HG03135 (cell line): Measurements from ENCODE around the gene TPRA1.
"Not testable (repeated sequence)": the region's sequence is repeated elsewhere in the genome, so short reads cannot be mapped to it uniquely, and the experiment has no call there.

Source experiments
- ATAC-seq: cut with Tn5 transposase; IDR thresholded peaks from one replicate; pipeline ENCODE4 v1.9.1; 2021; ENCODE audit warnings: mild to moderate bottlenecking, moderate library complexity; ENCODE audit not compliant: unreplicated experiment

TPRA1 gene

GRCh38 chr3:127539366-127540060 is 51.0 kb downstream of the TPRA1 start:
- ATAC-seq: no peak

DNA sequence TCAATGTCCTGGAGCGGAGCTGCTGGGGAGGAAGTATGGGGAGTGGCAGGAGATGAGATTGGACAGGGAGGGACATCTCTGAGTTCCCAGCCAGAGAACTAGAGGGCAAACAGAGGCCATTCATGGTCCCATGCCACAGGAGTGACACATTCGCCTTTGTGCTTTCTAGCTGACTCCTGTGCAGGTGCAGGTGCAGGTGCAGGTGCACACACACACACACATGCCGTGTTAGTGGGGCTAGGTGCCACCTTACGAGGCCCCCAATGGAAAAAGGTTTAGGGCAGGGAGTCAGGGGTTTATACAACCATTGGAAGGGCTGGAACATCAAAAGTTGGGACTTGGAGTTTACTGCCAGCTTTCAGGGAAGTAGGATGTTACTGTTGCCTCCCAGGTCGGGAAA is 52.0 kb downstream of the TPRA1 start:
- ATAC-seq: no peak

- ATAC-seq: no peak
These were observed 53.4 kb downstream of the TPRA1 start for GRCh38 chr3:127536830-127537812.

DNA sequence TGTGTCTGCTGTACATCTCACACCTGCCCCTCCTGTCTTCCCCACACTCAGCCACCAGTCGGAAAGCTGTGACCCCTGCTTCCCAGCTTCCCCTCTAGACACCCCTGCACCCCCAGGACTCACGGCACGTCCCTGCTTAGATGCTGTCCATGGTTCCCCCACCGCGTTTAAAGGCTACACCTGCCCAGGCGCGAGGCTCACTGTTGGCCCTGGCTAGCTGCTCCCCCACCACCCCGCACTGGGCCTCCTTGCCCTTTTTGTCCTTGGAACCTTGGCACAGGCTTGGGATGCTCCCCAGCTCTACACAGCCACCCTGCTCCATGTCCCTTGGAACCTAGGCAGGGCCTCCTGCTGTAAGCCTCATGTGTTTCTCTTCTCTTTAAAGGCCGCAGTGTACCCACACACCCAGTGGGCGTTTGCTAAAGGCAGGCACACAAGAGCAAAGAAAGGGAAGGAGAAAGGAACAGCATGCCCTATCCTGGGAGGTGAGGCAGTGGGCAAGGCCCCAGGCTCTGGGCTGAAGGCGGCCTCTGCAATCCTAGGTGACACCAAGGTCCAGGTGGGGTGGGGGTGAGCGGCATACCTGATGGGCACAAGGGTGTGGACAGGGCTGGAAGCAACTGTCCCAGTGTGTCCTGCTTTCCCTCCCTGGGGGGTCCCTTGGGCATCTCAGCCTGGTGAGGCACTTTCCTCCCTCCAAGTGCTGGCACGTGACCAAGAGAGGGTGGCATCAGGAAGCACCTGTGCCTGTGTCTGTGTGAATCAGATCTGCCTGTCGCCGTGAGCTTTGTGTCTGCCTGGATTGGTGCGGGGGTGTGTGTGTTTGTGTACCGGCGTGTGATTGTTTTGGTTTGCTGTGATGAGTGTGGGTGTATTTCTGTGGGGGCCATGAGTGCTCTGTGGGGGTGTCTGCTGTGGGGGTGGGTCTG is 54.4 kb downstream of the TPRA1 start:
- no peak for ATAC-seq

DNA sequence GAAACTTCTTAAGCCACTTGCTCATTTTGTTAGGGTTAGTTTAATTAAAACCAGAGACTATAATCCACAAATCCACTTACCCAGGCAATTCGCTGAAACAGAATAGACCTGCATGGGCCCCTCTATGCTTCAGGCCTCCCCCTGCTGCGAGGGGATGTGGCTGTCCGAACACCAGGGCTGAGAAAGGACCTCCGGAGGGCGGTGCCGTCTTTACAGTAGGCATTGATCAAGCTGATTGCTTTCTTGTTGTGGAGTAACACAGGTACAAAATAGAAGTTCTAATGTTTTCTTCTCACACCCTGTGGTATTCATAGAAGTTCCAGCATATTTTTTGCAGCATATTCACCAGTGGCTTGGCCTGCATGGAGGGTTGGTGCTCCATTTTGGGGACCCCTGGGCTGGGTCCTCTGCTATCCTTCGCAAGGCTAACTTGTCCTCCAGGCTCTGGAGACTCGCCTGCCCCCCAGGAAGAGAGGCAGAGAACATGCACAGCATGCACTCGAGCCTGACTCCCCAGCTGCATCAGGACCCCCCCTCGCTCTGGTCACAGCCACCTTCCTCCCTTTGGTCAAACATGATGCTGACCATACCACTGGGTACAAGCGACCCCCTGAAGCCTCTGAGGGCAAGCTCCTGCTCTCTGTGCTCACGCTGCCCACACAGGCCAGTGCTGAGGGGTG is 55.3 kb downstream of the TPRA1 start:
- no peak for ATAC-seq

DNA sequence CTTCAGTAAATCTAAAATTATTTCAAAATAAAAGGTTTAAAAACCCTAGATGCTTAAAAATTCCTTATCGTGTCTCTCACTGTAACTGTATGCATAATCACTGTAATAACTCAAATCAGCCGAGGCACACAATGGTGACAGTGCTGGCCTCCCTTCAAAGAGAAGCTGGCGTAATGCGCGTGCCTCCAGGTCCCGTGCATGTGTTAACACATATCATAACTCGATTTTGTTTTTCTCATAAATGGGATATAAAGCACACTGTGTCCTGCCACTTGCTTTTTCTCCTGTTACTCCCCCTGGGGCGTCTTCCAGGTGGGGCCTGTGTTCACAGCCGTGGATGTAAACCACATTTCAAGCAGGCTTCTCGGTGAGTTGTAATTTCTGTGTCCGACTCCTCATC is 56.0 kb downstream of the TPRA1 start:
- no peak for ATAC-seq

DNA sequence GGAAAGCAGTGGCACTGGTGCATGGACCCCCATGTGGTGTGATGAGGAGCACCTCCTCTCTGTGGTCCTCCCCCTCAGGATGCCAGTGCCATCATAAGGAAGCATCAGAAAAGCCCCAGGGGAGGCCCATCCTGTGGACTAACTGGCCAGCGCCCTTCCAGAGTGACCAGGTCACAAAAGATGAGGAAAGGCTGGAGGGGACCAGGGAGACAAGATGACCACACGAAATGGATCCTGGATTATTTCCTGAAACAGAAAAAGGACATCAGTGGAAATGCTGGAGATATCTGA is 56.4 kb downstream of the TPRA1 start:
- ATAC-seq: no peak

- no peak for ATAC-seq
These were observed 57.9 kb downstream of the TPRA1 start for GRCh38 chr3:127532561-127533203.

DNA sequence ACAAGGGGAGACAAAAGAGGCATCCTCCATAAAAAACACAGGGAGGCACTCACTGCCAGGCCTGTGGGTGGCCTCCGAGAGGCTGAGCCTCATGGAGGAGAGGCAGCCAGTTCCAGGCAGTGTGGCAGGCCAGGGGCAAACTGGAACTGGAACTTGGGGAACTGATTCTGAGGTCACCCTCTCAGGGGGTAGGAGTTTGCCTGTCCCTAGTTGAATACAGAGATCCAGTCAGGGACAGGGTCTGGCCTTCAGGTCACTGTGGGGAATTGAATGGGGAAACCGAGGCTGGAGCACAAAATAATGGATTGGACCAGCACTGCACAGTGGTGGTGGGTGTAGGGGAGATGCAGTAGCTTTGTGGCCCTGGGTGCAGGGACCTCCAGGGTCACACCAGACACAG is 58.7 kb downstream of the TPRA1 start:
- ATAC-seq: no peak

- not testable (repeated sequence) for ATAC-seq
These were observed 59.7 kb downstream of the TPRA1 start for GRCh38 chr3:127530863-127531262.

DNA sequence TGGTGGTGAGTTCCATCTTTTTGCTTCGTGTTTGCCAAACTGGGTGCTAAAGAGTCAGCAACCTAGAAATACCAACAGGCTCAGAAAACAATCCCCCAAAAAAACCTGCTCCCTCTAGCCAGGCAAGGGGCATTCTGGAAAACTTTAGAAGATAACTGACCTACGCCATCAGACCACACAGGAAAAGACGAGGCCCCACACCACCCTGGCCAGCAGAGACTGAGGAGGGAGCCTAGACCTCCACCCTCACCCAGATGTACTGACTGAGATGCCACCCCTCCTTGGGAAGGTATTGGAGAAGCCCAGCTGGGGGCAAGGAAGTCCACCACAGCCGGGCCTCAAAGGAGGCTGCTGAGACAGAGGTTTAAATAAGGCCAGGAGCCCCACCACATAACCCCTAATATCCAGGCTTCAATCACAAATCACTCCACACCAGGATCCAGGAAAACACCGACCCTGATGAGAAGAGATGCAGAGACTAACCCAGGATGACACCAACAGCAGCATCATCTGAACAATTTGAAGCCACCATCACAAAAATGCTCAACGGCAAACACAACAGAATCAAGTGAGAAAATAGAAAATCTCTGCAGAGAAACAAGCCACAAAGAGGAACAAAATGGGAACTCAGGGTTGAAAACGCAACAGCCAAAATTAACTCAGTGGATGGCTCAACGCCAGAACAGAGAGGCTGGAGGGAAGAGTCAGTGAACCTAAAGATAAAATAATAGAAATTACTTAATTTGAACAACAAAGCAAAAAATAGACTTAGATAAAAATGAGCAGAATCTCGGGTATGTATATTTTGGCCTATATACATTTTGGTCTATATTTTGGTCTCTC is 61.0 kb downstream of the TPRA1 start:
- ATAC-seq: no peak

- ATAC-seq: no peak
These were observed 65.2 kb downstream of the TPRA1 start for GRCh38 chr3:127525373-127525772.

- ATAC-seq: no peak
These were observed 66.1 kb downstream of the TPRA1 start for GRCh38 chr3:127524296-127524896.
